Measurements from ENCODE around the gene NGEF. TPM values are rescaled to one million over a fixed set of nuclear protein-coding genes. Genes with fewer than 3 reads are reported as not detected.
"Not testable (repeated sequence)": the region's sequence is repeated elsewhere in the genome, so short reads cannot be mapped to it uniquely, and the experiment has no call there.

Gene NGEF
- total RNA-seq, 1 donor from 2014 or later = 2.7 TPM

DNA sequence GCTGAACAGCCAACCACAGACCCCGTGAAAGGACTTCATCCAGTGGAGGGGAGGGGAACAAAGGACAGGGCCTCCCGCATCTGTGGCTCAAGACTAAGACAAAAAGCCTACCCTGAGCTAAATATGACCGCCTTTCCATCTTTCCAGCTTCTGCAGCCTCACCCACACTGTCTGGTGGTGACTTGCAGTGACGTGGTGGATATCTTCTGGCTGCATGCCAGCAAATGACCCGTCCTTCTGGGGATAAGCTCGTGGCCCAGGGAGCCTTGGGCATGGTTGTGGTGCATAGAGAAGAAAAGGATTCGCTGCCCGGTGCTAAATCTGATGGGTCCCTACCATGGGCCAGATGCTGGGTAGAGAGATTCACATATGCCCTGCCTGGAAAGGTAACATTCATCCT lies 8.7 kb upstream of the NGEF start:
- DNase-seq = no peak

DNA sequence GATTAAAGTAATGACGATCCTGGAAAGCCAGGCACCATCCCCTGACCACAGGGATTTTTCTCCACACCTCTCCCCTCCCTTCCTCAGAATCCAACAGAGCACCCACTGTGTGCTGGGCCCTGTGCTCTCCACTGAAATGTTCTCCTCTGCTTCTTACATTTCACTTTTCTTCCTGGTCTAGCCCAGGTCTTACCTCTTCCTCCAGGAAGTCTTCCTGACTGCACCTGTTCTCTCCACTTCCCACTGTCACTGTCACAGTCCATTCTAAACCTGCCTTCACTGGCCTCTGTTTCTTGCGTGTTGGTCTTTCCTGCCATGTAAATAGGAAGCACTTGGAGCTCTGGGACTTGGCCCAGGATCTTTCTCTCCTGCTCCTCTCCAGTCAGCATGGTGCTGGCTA lies 7.4 kb upstream of the NGEF start:
- no peak for DNase-seq

- not testable (repeated sequence) for DNase-seq
Observed at GRCh38 chr2:233019610-233020009, 6.6 kb upstream of the NGEF start.

- DNase-seq = no peak
Observed at GRCh38 chr2:233017947-233018346, 4.9 kb upstream of the NGEF start.

- no peak for DNase-seq
Observed at GRCh38 chr2:233015019-233015645, 2.1 kb upstream of the NGEF start.

DNA sequence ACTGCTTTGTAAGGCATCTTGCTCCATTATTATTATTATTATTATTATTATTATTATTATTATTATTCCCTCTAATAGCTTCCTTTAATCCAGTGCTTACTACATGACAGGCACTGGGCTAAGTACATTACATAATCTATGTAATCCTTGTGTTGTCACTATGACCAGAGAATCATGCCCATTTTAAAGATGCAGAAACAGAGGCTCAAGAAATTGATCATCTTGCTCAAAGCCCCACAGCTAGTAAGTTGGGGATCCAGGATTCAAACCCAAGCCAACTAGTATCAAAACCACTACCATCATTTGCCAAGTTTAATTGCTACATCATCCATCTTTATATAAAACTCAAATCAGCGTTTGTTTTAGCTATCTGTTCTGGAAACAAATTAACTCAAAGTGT lies 594 bp upstream of the NGEF start:
- DNase-seq = no peak

GRCh38 chr2:233012301-233012971 lies 620 bp downstream of the NGEF start:
- DNase-seq = no peak

DNA sequence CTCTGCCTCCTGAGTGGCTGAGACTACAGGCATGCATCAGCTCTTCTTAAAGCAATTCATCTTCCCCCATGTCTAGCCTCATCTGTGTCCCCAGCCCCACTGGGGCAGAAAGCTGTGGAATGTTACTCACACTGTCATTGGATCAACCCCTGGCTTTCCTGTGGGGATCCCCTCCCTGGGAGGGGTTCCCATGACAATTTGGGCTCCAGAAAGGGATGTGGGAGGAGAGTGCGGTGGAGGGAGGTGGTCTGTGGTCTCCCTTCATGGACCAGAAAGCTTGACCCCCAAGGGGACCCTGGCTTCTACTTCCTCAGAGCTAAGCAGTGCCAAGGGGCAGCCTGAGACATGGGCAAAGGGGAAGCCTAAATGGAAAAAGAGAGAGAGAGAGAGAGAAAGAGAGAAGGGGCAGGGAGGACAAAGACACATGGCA lies 1.3 kb downstream of the NGEF start:
- no peak for DNase-seq

DNA sequence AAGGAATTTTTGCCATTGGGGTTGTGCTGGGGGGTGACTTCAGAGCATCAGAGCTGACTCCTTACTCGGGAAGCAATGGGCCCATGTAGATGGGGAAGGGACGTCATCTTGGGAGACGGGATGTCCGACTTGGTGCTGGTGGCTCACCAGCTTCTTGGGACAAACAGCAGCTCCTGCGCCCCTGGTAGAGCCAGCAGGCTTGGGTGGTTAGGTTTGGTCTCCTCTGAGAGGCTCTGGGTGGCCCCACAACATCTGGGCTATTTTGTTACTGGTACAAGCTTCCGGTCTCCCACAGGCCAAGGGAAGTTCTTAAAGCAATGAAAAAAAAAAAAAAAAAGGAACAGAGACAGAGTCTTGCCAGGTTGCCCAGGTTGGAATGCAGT lies 1.8 kb downstream of the NGEF start:
- no peak for DNase-seq

DNA sequence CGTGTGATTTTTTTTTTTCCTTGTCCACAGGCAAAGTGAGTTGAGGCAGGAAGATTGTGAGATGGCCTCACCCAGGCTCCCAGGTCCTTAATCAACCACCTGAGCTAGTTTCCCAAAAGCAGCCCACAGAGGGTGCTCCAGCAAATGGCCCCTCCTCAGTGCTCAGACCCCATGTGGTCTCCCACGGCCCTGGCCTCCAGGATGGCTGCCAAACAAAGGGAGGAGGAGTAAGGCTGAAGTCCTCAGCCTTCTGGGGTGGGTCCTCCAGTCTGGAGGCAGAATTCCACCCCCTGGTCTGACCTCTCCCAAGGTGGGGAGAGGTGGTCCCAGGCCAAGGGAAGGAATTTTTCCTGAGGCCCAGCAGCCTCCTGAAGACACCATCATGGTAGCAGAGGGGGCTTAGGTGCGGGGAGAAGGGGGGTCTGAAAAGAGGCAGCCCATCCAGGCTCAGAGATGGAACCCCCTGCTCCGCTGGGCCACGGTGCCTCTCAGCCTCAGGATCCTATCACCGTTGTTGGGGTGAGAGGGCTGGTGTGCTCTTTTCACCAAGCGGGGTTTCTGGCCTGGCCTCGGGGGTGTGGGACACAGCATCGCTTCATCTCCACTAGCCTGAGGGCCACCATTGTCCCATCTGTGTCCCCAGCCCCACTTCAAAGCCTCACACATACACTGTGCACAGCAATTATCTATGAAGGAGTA lies 2.3 kb downstream of the NGEF start:
- no peak for DNase-seq

DNA sequence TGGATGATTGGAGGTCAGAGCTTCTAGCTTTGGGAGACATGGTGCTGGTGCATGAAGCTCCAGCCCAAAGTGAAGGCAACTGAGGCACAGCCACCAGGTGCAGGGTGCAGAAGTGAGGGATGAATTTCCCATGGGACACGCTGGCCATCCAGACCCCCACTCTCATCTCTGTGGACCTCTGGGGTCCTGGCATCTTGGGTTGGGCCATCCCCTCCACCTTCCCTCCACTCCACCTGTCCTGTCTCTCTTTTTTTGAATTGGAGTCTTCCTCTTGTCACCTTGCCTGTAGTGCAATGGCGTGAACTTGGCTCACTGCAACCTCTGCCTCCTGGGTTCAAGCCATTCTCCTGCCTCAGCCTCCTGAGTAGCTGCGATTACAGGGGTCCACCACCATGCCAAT lies 3.4 kb downstream of the NGEF start:
- no peak for DNase-seq

- no peak for DNase-seq
Observed at GRCh38 chr2:233007739-233008138, 5.3 kb downstream of the NGEF start.

- DNase-seq = no peak
Observed at GRCh38 chr2:233007270-233007669, 5.8 kb downstream of the NGEF start.

DNA sequence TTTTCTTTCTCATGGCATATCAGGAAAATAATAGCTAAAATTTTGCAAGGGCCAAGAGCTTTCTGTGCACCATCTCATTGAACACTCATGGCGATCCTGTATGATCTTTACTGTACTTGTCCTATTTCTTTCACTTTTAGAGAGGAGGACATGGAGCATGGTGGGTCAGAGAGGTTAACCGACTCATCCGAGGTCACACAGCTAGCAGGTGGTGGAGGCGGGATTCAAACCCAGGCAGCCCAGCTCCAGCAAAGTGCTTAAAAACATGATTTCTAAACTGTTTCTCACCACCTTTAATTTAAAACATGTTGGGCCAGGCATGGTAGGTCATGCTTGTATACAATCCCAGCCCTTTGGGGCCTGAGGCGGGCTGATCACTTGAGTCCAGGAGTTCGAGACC lies 6.4 kb downstream of the NGEF start:
- no peak for DNase-seq

- no peak for DNase-seq
Observed at GRCh38 chr2:233005096-233005495, 8.0 kb downstream of the NGEF start.

- DNase-seq = no peak
Observed at GRCh38 chr2:233003658-233004555, 9.1 kb downstream of the NGEF start.

DNA sequence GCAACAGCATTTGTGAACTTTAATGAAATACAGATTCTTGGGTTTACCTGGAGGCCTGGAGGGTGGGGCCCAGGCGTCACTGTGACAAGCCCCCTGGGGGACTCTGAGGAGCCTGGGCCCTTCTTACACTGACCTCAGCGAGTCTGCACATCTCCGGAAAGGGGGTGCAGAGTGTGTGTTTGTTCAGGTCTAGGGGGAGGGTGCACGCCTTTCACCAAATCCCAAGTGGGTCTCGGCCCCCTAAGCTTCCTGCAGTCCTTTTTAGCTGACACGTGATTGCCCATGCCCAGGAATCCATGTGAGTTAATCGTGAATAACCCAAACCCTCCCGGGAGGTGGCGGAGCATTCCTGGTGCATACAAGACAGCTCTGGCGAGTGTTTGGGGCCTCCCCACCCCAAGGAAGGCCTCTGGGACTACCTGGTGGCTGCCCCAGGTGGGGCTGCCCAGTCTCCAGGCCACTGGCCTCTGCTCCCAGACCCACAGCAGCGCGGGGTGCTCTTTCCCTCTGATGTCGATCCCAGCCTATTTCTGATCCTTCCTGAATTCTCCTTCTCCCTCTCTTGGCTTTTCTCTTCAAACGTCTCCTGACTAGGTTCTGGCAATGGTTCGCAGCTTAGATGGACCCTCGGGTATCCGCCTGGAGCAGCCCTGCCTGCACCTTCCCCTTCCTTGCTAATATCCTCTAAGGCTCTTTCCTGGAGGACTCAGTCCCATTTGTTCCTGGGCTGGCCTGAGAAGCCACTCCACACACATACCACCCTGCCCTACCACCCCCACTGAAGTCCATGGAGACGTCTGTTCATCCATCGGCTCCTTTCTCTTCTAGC lies 10.0 kb downstream of the NGEF start:
- DNase-seq = no peak

GRCh38 chr2:233000886-233001750 lies 11.9 kb downstream of the NGEF start:
- no peak for DNase-seq

- DNase-seq = peak; percentile 40
Observed at GRCh38 chr2:232999354-232999753, 13.7 kb downstream of the NGEF start.

DNA sequence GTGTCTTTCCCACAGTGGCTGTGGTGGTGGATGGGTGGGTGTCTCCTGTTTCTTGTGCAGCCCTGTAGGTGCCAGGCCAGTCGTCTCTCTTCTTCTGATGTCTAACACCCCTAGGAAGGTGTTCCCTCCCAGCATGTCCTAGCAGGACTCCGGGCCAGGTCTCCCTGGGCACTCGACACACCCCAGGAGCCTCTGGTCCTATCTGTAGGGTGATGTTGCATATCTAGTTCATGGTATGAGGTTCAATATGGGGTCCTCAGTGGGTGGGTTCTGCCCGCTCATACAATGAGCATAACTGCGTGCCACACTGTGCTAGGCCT lies 14.4 kb downstream of the NGEF start:
- DNase-seq = no peak

Measured in tongue (tissue), 2 donors.